Stimulated activated CD4-positive, alpha-beta T cell treated with anti-CD3 and anti-CD28 coated beads, Interleukin-4, amount 100 ng/mL, for 1 hour (primary cell): ENCODE results near the gene LAMB3.

Source experiments
- DNase-seq: peaks from one replicate; pipeline ENCODE4 v3.0.0-alpha.2; 2020

The LAMB3 gene

DNA sequence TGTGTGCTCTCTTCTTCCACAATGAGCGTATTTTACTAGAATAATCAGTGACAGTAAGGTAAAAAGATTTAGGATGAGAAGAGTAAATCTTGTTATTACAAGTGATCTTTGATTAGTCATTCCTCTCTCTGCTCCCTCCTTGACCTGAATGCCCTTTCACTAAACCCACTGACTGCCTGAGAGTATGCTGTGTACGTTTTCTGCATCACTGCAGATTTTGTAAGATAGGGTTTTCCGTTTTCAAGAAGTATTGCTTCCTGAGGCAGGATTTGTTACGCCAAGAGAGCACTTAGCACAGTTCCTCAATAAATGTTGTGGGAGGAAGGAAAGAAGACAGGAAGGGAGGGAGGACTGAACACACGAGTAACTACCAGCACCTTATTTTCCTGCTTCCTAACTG, 7.7 kb upstream of the LAMB3 start:
- no peak for DNase-seq

DNA sequence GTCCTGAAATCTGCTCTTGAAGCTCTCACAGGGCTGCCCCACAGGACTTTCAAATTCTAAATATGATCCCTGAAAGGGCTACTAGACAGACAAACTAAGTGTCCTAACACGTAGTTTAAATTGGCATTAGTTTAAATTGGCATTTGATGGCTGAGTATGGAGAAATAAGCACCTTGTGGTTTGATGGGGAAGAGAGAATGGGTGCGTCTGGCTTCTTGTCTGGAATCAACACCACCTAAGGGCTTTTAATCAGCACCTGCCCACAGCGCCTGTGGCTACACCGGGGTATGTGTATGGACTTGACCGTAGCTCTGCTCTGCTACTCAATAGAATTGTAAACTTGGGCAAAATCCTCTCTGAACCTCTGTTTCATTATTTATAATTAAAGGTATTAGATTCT, 5.7 kb upstream of the LAMB3 start:
- no peak for DNase-seq

DNA sequence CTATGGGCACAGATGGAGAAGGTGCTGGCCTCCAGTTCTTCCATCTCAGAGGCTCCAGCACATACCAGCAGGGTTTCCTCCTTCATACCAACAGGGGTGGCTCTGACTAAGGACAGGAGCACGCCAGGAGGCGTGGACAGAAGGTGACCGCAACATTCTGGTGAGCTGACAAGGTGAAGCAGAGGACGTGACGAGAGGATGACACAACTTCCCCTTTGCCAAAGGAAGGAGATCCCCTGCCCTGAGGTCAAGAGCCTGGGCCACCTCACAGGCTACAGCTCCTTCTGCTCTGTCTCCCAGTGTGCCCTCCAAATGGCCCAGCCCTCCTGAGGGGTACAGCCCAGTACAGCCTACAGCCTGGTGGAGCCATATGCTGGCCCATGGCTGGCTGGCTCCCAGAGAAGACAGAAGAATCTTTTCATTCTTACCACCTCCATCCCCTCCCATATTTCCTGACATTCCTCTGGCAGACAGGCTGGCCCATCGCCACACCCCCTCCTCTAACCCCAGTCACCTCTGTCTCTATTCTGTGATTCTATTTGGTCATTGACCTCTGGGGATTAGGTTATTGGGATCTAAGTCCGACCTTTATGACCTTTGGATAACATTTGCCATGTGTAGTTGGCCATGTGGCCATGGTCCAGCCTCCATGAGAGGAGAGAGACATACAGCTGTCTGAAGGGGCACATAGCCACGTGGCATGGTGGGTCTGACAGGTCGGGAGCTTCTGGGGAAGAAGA, 5.1 kb upstream of the LAMB3 start:
- DNase-seq, result no peak

DNA sequence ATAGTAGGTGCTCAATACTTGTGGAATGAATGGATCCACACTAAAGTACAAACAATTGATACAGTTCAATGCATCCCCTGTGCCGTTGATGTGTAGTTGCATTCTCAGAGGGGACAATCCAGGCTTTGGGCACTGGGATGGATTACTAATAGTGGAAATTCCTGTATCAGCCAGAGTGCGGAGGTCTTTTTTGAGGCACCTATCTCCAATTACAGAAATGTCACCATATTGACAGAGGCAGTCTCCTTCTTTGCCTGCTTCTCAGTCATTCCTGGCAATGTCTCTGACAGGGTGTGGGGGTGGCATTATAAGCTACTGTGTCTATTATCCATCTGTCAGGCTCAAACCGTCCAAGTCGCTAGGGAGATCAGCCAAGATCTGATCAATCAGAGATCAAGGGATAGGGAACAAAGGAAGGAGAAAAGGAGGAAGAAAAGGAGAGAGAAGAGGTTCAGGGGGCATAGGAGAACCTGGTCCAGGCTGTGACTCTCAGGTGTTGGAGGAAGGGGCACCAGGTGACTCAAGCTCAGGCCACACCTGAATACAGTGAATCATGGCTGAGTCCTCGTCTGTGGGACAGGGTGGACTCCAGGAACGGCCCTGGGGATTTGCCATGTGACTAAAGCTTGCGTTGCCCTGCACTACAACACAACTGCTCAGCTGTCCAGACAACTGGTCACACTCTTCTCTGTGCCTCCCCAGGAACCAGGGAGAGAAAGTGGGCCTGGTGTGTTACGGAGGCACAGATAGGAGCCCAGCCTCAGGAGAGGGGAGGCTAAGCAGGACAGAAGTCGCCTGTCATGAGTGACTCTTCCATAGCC, 3.4 kb upstream of the LAMB3 start:
- DNase-seq, result no peak

DNA sequence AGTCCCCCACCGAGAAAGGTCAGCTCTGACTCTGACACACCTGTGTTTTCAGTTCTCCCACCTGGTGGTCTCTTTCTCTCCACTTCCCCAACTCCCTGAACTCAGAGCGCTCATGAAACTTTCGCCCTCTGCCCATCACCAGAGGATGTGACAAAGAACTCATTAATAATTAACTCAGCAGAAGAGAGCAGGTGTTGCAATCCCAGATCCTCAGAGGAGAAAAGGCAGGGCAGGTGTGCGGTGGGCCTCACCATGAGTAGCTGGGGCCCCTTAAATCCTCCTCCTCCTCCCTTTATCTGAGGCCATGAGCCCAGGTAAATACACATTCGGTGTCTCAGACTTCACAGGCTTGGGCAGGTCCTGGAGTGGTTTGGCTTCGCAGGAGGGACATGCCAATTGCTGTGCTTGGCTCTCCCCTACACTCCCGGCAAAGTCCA, 1.7 kb upstream of the LAMB3 start:
- DNase-seq, result no peak

DNA sequence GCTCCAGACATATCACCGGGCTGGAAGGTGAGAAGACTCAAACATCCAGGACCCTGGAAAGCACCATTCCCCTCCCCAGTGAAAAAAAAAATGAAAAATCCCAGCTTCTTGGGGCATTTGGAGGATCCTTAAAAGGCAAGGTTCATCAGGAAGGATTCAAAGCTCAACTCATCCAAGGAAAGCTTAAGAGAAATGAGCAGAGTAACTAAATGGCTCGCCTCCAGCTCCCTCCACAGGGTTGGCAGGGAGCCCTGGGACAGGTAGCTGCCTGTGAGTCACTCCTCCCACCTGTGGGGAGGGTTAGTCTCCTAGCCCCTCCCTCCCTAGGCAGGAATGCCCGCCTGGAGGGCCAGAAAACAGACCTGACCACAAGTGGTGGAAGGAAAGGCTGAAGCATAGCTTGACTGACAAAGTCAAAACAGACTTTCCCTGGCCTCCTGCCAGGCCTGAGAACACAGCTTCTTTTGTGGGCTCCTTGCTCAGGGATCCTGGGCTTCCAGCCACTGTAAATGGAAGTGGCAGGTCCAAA, 712 bp upstream of the LAMB3 start:
- peak; percentile 44 for DNase-seq

DNA sequence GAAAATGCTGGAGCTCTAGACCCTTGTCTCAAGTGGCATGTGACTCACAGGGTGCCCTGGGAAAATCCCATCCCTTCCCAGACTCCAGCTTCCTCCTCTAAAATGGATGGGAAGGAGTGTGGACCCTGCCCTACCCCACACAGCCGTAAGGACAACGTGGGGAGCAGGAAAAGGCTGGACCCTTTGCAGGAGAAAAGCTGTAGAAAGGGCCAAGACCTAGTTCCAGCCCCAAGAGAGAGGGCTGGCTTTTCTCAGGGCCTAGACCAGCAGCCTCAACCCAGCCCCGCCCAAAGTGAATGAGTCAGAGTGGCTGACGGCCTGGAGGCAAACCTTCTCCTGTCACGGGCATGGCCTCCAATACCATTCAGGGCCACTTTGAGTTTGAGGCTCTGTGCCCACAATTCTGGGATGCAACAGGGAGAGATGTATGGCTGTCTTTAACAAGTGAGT, 1.1 kb downstream of the LAMB3 start:
- DNase-seq, result peak; percentile 57

DNA sequence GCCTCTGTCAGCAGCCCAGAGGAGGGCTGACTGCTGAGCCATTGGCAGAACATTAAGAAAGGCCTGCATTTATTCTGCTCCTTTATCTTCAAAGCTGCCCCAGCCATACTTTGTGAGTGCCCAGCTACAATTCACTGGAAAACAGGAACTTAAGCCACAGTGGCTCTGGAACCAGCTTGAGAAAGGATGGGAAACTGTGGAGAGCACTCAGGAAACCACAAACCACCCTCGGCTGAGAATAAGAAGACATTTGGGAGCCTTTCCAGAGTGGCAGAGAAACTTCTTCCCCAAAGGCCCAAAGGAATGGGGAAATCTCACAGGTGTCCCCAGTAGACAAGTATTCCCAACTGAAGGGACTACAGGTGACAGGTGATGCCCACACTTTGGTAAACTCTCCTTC, 1.8 kb downstream of the LAMB3 start:
- no peak for DNase-seq

DNA sequence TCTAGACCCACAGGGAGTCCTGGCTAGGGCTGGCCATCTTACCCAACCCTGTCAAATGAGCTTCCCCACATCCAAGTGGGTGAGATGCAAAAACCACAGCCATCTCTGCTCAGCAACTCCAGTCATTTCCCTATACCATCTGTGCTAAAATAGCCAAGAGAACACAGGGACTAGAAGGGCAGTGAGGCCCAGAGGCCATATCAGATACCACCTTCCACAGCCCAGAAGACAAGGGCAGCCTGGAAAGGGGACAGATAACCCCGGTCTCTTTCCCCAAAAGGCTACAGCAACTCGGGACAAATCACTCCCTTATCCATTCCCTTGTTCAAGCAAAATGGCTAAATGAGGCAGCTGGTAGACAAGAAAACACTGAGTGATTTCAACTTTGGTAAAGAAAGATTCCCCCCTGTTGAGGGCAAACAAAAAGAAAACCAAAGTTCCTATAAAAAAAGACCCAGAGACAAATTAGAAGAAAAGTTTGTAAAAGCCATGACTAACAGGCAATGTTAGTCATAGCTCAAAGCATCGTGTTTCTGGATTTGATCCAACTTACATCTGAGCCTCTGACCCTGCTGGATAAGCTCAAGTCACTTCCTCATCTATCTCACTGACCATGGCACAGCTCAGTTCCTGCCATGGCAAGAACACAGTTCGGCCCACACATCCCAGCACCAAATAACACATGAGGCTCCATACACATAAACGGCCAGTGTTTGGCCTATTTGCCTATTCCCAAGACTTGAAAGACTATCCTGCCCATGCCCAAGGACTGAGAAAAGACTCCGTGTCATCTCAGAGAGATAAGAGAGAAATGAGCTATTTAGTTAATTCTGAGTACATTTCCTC, 3.1 kb downstream of the LAMB3 start:
- no peak for DNase-seq

DNA sequence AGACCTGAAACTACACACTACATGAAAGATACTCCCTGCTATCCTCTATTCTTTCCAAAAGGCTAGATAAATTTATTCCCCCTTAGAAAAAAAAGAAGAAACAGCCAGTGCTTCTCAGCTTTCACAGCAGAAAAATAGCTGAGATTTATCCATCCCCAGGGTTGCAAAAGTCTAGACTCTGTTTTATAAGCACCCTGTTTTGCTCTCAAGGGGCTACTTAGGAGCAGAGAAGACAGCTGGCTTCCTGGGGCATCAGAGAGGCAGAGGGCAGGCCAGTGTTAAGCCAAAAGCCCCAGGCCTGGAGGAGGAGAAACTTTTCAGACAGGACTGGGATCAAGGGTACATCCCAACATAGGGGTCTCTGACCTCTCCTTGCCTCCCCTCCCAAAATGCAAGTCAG, 3.9 kb downstream of the LAMB3 start:
- no peak for DNase-seq

DNA sequence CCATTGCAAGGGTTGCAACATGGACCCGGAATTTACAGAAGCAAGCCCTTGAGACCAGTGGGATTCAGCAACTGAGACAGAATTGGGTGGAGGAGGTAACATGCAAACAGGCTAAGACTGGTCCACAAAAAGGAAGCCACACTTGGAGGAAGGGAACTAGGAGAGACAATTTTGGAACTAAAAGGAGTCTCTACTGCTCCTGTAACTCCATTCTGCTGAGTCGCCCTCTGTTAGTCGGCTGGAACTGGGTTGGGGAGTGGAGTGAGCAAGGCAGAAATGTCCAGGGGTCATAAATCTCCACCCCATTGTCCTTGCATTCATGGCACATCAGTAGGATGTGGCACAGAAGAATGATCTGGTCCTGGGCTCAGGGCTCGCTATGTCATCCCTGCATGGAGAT, 5.1 kb downstream of the LAMB3 start:
- no peak for DNase-seq

DNA sequence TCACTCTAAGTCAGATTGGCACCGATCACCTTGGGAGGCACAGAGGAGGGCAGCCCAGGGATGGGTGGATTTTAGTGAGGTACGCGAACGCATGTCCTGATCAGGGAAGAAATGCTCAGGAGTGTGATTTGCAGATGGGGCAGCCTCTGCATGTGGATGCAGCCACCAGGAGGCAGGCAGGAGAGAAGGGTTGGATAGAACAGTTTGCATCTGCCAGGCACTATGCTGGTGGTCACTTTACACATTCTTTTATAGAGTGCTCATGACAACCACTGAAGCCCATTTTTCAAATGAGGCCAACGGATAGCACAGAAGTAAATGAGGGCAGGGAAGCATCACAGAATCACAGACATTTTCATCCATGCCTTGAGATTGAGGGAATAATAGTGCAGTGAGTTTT, 5.7 kb downstream of the LAMB3 start:
- DNase-seq, result no peak

DNA sequence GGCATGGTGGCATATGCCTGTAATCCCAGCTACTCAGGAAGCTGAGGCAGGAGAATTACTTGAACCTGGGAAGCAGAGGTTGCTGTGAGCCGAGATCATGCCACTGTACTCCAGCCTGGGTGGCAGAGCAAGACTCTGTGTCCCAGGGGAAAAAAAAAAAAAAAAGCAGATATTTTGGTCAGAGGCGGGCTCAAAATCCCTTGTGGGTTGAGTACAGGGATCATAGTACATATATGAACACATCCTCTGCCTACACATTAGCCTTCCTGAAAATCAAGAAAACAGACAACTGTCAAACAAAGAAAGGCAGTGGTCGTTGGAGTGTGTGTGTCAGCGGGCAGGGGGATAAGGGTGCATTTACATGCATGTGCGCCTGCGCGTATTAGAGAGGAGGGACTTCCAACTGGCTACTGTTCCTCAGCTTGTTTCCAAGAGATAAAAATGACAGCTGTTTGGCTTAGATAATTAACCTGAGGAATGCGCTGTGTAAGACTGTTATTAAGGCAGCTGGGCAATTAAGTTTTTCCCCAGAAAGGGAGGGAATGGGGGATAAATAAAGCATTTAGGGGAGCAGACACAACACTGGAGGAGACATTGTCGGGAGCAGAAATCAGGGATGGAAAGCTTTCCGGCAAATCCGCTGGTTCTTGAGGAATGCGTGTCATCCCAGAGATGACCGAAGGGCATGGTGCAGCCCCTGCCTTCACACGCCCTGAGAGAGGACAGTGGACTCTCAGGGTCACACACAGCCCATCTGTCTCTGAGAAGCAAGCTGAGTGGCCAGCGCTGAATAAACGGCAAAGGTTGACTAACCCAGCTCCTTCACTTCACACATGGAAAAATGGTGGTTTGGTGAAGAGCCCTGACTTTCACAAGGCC, 6.4 kb downstream of the LAMB3 start:
- no peak for DNase-seq

DNA sequence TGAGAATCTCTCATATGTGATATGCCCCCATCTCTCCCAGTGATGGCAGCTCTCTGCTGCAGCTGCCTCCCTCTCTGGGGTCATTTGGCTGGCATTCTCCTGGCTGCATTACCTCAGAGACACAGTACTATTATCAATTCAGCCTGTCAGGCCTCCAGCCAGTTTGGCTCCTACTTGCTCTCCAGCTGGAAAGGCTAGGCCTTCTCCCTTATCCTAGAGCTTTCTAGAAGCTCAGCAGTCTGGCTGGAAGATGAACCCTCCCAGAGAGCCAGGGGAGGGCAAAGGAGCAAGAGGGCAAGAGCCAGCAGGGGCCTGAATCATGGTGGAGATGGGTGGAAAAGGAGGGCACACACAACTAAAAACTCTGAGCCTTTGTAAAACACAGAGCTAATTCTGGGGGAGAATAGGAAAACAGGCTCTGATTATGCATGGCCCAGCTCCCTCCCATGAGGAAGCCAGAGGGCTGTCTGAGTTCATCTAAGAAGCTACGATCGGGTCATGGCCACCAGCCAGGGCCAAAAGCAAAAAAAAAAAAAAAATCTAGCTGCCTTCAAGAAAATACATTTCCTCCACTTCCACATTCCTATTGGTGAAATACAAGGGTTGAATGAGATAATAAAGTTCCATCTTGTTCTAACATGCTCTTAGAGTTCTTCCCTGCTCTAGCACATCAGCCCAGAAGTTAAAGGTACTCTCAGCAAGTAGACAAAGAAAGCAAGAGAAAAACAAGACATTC, 8.8 kb downstream of the LAMB3 start:
- no peak for DNase-seq

DNA sequence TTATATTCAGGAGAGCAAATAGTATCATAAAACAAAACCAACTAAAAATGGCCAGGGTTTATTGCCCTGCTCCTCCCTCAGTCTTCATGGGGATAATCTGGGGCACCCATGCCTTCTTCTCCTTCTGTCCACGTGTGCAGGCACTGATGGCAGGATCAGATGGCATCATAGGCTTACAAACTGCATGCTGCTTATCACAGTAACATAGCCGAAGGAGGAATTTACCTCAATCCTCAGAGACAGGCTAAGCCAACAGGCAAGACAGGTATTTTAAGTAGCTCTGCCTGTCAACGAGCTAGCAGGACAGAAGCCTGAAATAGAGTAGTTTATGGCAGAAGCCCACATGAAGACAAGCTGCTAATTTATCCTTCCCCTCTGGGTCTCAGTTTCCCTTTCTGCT, 9.4 kb downstream of the LAMB3 start:
- no peak for DNase-seq

DNA sequence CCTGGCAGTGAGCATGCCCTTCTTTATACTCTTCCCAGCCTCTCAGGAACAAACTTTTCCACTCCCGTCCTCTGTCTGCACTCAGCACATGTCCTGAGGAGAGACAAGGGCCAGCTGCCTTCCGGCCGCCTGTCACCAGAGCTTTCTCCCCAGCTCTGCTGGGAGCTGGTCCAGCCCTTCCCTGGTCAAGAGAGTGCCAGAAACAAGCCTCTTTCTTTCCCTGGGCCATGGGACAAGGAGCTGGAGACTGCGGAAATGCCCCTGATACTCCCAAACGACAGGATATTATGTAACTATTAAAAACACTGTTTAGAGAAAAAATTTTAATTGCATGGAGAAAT, 10.4 kb downstream of the LAMB3 start:
- no peak for DNase-seq

DNA sequence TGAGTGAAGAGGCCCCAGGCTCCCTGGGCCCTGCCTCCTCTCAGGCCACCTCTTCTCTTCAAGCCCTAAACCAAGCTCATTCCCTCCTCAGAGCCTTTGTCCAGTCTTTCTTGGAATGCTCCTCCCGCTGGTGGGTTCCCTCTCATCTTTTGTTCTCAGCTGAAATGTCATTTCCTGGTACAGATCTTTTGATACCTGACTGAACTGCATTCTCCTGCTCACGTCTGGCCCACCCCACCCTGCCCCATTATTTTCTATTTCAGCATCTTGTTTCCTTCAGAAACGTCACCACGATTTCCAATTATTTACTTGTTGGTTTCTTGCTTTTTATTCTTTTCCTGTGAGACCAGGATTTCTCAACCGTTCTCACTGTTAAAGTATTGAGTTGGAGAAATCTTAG, 16.4 kb downstream of the LAMB3 start:
- no peak for DNase-seq

DNA sequence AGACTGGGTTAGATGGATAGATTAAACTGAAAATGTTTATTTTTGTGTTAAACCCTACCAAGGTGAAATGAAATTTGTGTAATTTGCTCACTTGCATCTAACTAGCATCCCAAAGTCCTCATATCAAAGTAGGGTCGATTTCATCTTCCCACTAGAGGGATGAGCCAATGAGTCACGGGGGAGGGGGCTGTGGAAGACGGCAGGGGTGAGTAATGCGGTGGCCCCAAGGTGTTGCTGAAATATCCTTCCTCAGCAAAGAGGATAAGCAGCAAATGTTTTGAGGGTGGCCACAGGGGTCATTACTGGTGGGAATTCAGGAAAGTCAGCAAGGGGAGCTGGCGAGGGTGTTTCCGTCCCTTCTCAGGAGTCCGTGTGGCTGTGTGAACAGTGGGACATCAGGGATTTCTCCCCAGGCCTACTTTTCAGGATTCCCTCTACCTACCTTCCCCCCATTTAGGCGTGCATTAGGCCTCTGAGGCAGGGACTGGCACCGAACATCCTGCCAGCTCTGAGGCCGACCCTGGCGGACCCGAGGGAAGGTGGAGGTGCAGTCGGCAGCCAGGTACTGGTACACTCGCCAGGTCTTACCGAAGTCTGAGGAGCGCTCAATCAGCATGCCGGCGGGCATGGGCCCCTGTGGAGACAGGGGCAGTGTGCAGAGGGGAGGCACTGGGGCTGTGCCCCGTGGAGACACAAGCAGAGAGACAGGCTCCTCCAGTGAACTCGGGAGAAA, 18.1 kb downstream of the LAMB3 start:
- DNase-seq, result no peak

DNA sequence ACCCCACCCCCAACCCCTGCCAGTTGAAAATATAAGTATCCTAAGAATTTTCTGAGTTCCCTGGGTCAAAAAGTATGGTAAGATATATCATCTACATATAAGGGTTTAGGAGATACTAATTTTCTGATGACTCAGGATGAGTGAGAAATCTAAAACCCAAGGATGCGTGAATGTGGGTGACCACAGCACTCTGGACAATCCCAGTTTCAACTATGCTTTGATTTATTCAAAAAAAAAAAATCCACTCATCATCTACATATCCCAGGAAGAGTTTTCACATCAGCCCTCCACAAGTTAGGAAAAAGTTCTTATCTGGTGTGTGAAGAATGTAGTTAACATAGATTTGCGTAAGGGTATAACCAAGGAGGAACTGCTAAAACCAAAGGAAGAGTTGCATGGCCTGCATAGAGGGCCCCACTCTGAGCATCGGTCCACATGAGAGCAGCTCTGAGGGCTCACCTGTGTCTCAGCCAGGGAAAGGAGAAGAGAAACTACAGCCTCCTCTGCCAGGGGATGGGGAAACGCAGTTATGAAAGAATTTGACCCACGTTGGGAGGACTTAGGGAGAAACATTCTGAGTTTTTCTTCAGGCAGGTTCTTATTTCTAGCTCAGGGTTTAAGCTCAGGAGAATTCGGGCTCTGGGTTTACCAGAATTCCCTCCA, 18.8 kb downstream of the LAMB3 start:
- no peak for DNase-seq
